ENCODE results near the gene WIZ. TPM values are rescaled to one million over a fixed set of nuclear protein-coding genes. Genes with fewer than 3 reads are reported as not detected.

WIZ gene
- total and polyA plus RNA-seq, 10 of the 15 experiments (the other 5 are each of a cell fraction or from before 2014, with no cell fraction given), result 0.10 to 26.7 (median 2.7) TPM

- ChIA-PET SMC1A (ENCODE audit: uncharacterized antibody, unreplicated experiment) (interaction anchor here (1.1 to 4.4 kb wide), 6 partner anchors 39 to 137 kb away, joined by 3 to 34 read pairs (median 16); partner anchors contain the start of genes AKAP8 and RASAL3), CTCF (interaction anchor here (0.9 to 6.1 kb wide), 14 partner anchors 11 to 317 kb away, joined by 3 to 85 read pairs (median 9); partner anchors contain the start of gene AKAP8), RAD21 (ENCODE audit: unreplicated experiment) (interaction anchor here (0.7 to 2.6 kb wide), 13 partner anchors 11 to 767 kb away, joined by 3 to 43 read pairs (median 3); partner anchors contain the start of genes AKAP8, FAM32A and RASAL3), POLR2A (interaction anchor here (1.1 to 2.7 kb wide), 6 partner anchors 11 to 85 kb away, joined by 4 to 19 read pairs (median 7); partner anchors contain the start of genes AKAP8 and BRD4)
- Histone ChIP-seq H3K4me3 (peak overlapping the region; percentile 98), H4K20me1 (ENCODE audit: control insufficient read depth, insufficient read depth) (0 out of 2 replicates have a peak, but pooled peaks cover 3% of the 10 kb centered on the region), H3K79me2 (ENCODE audit: control insufficient read depth, insufficient read depth, low read length) (peaks cover 47% of the 10 kb centered on the region), H3K27me3 (replicated peaks in 1 of 2; ENCODE audit: control insufficient read depth in 2 of 2, insufficient read depth in 2 of 2, low read length in 1 of 2) (no peaks in the 10 kb centered on the region), H3K4me2 (ENCODE audit: control insufficient read depth, insufficient read depth) (peak overlapping the region; percentile 97), H3K9ac (ENCODE audit: control insufficient read depth, insufficient read depth, low read length) (peak overlapping the region; percentile 97), H2AFZ (ENCODE audit: control insufficient read depth, low read depth, low read length) (peak overlapping the region; percentile 86), H3K27ac (ENCODE audit: control insufficient read depth, insufficient read depth) (peak overlapping the region; percentile 88), H3K4me1 (ENCODE audit: control insufficient read depth, insufficient read depth, low read length) (peaks cover 8% of the 10 kb centered on the region), H3K9me3 (replicated peaks; ENCODE audit: control insufficient read depth, insufficient read depth, low read length) (no peaks in the 10 kb centered on the region; the same call in 2 of the 3 replicates), H3K36me3 (ENCODE audit: control insufficient read depth in 2 of 2, insufficient read depth in 2 of 2, low read length in 1 of 2) (peaks cover 7 to 11% of the 10 kb centered on the region in 2 experiments)
- in situ Hi-C loops (cut with MboI), result no loop called here
- BruUV-seq (replicated peaks), result no TSS peak
- FAIRE-seq, result no peak
- TF ChIP-seq ZNF687 (IDR thresholded peaks at IDR 0.05) (no peak), CEBPB (IDR thresholded peaks at IDR 0.05; ENCODE audit: borderline replicate concordance in 1 of 2, low read depth in 2 of 2, low read length in 2 of 2) (no peak), ZNF274 (IDR thresholded peaks at IDR 0.05; ENCODE audit: insufficient read depth, insufficient read length) (no peak), HDGF (IDR thresholded peaks at IDR 0.05) (no peak), MYB (IDR thresholded peaks at IDR 0.05; ENCODE audit: borderline replicate concordance, low read depth, low read length) (no peak), IKZF1 (conservative IDR thresholded peaks at IDR 0.05) (no peak), MTA2 (IDR thresholded peaks at IDR 0.05; ENCODE audit: low read depth) (no peak), IRF5 (IDR thresholded peaks at IDR 0.05; ENCODE audit: borderline replicate concordance) (no peak), SIX5 (IDR thresholded peaks at IDR 0.05; ENCODE audit: low read depth, low read length, severe bottlenecking) (no peak), NFXL1 (IDR thresholded peaks at IDR 0.05; ENCODE audit: borderline replicate concordance) (no peak)
- TF ChIP-seq, protein P1, sequence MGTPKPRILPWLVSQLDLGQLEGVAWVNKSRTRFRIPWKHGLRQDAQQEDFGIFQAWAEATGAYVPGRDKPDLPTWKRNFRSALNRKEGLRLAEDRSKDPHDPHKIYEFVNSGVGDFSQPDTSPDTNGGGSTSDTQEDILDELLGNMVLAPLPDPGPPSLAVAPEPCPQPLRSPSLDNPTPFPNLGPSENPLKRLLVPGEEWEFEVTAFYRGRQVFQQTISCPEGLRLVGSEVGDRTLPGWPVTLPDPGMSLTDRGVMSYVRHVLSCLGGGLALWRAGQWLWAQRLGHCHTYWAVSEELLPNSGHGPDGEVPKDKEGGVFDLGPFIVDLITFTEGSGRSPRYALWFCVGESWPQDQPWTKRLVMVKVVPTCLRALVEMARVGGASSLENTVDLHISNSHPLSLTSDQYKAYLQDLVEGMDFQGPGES (IDR thresholded peaks at IDR 0.05), result no peak
- 3% methylated on average over 16 of the region's 16 CpGs for WGBS (ENCODE audit: insufficient coverage, insufficient replicate concordance, low lambda C conversion rate, missing lambda C conversion rate)
- intact Hi-C loops (cut with micrococcal nuclease; ENCODE audit: unreplicated experiment), result loop anchor here (2.0 to 10.0 kb wide), 3 partner anchors 15 to 241 kb away; partner anchors contain the start of gene RASAL3
- no peak for ATAC-seq
- DNase-seq (ENCODE audit: low read depth, low spot score), result no peak
These were observed 31.6 kb downstream of the WIZ start for GRCh38 chr19:15418231-15418578.
